ENCODE measurements around the gene CXorf65.

The CXorf65 gene

DNA sequence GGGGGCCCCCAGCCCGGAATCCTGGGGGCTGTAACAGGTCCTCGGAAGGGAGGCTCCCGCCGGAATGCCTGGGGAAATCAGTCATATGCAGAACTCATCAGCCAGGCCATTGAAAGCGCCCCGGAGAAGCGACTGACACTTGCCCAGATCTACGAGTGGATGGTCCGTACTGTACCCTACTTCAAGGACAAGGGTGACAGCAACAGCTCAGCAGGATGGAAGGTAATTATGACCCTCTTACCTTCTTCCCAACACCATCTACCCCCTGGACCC lies 9.8 kb downstream of the CXorf65 start:
- no peak overlapping the region for H3K27ac ChIP-seq
- TF ChIP-seq ZFX (IDR thresholded peaks at IDR 0.05; ENCODE audit: borderline replicate concordance) (no peak), CTCF (IDR thresholded peaks at IDR 0.05) (no peak)

- TF ChIP-seq CTCF (IDR thresholded peaks at IDR 0.05), result no peak
- no peak for TF ChIP-seq ZFX (IDR thresholded peaks at IDR 0.05; ENCODE audit: borderline replicate concordance)
- no peak overlapping the region for H3K27ac ChIP-seq
These were observed 10.4 kb downstream of the CXorf65 start for GRCh38 chrX:71095981-71096759.

GRCh38 chrX:71095555-71095980 lies 11.0 kb downstream of the CXorf65 start, which contains the start of gene FOXO4:
TSS of gene FOXO4 (plus strand) at chrX:71095851. CDS start at chrX:71096529, 678 bp downstream.
- TF ChIP-seq CTCF (IDR thresholded peaks at IDR 0.05) (no peak), ZFX (IDR thresholded peaks at IDR 0.05; ENCODE audit: borderline replicate concordance) (no peak)
- H3K27ac ChIP-seq, result no peak within 1 kb of the TSS

- H3K27ac ChIP-seq, result no peak overlapping the region
- no peak for TF ChIP-seq ZFX (IDR thresholded peaks at IDR 0.05; ENCODE audit: borderline replicate concordance)
- no peak for TF ChIP-seq CTCF (IDR thresholded peaks at IDR 0.05)
These were observed 11.5 kb downstream of the CXorf65 start for GRCh38 chrX:71095033-71095432.

DNA sequence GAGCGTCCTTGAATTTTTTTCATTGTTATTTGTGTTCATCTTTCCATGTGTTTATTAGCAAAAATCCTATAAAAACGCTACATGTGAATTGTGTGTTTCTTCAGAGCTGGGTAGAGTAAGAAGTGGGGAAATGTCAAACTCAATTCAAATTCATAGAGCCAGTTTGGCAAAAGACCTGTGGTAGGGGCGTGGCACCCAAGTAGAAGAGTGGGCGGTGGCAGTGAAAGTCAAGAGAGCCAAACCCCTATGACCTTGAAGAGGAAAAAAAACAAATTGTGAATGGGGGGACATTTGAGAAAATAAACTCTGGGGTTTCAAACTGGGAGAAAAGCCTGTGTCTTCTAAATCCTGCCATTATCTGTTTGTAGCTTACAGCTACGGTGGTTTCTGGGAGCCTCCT lies 15.3 kb downstream of the CXorf65 start:
- TF ChIP-seq ZFX (IDR thresholded peaks at IDR 0.05; ENCODE audit: borderline replicate concordance) (no peak), CTCF (IDR thresholded peaks at IDR 0.05) (no peak)
- H3K27ac ChIP-seq, result no peak overlapping the region

GRCh38 chrX:71085900-71086299 lies 20.6 kb downstream of the CXorf65 start:
- no peak for TF ChIP-seq ZFX (IDR thresholded peaks at IDR 0.05; ENCODE audit: borderline replicate concordance)
- TF ChIP-seq CTCF (IDR thresholded peaks at IDR 0.05), result no peak
- H3K27ac ChIP-seq, result no peak overlapping the region

DNA sequence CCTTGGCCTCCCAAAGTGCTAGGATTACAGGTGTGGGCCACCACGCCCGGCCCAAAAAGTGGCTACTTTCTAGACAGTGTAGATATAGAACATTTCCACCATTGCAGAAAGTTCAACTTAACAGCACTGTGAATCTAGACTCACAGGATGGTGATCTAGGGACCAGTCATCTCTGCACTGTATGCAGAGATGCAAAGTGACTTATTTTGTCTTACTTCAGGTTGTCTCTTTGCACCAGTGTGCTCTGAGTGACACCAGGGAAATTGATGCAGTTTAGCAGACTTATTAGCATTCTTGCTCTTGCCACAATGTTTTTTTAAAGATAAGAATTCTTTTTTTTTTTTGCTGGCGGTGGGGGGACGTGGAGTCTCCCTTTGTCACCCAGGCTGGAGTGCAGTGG lies 23.7 kb downstream of the CXorf65 start:
- TF ChIP-seq CTCF (IDR thresholded peaks at IDR 0.05) (no peak), ZFX (IDR thresholded peaks at IDR 0.05; ENCODE audit: borderline replicate concordance) (no peak)
- H3K27ac ChIP-seq, result no peak overlapping the region

Measured in 22Rv1 (cell line).